Activated CD8-positive, alpha-beta memory T cell treated with anti-CD3 and anti-CD28 coated beads for 4 hours (primary cell): Measurements from ENCODE around the gene COMMD8.

Experiments used
- DNase-seq, 2 donors: peaks; one replicate each; pipeline ENCODE4 v3.0.0-alpha.2; 2020; ENCODE audit warnings: low read depth in 2 of 2

The COMMD8 gene

GRCh38 chr4:47471591-47471990, 8.1 kb upstream of the COMMD8 start:
- no peak for DNase-seq

GRCh38 chr4:47471064-47471463, 7.6 kb upstream of the COMMD8 start:
- DNase-seq: no peak

GRCh38 chr4:47469951-47470350, 6.4 kb upstream of the COMMD8 start:
- DNase-seq: no peak

- DNase-seq: no peak
Measured at GRCh38 chr4:47468706-47469365, 5.3 kb upstream of the COMMD8 start.

GRCh38 chr4:47466056-47466785, 2.7 kb upstream of the COMMD8 start:
- DNase-seq: no peak

GRCh38 chr4:47465004-47465403, 1.5 kb upstream of the COMMD8 start:
- DNase-seq: no peak

- DNase-seq: no peak
Measured at GRCh38 chr4:47462799-47463234, 685 bp downstream of the COMMD8 start.

- DNase-seq: no peak
Measured at GRCh38 chr4:47451657-47452056, 11.8 kb downstream of the COMMD8 start.

GRCh38 chr4:47444031-47444430, 19.5 kb downstream of the COMMD8 start:
- DNase-seq: no peak

- DNase-seq: no peak
Measured at GRCh38 chr4:47442980-47443379, 20.5 kb downstream of the COMMD8 start.

GRCh38 chr4:47434931-47435330, 28.6 kb downstream of the COMMD8 start:
- DNase-seq: no peak

GRCh38 chr4:47432749-47433148, 30.8 kb downstream of the COMMD8 start:
- DNase-seq: no peak

GRCh38 chr4:47427935-47428334, 35.6 kb downstream of the COMMD8 start:
- DNase-seq: no peak

GRCh38 chr4:47425628-47426027, 37.9 kb downstream of the COMMD8 start:
- no peak for DNase-seq

GRCh38 chr4:47419296-47419695, 44.2 kb downstream of the COMMD8 start:
- no peak for DNase-seq

GRCh38 chr4:47418147-47418546, 45.4 kb downstream of the COMMD8 start:
- no peak for DNase-seq

- DNase-seq: no peak
Measured at GRCh38 chr4:47415719-47416118, 47.8 kb downstream of the COMMD8 start.

GRCh38 chr4:47413521-47413920, 50.0 kb downstream of the COMMD8 start:
- DNase-seq: no peak

- DNase-seq: no peak
Measured at GRCh38 chr4:47410271-47410670, 53.2 kb downstream of the COMMD8 start.

- no peak for DNase-seq
Measured at GRCh38 chr4:47406408-47406807, 57.1 kb downstream of the COMMD8 start.
